TTC549 (cell line): ENCODE results near the gene NTMT1.
"Not testable (repeated sequence)": the region's sequence is repeated elsewhere in the genome, so short reads cannot be mapped to it uniquely, and the experiment has no call there.

Experiments used
- FAIRE-seq: peaks from 2 replicates; lab custom pipeline; 2012; peaks lifted over from hg19 to GRCh38; lab: Jason Lieb, UNC

Gene NTMT1

GRCh38 chr9:129626079-129626624 is at the start of gene NTMT1:
NTMT1 (plus strand) TSS chr9:129626163; CDS start chr9:129632704, 6,541 bp downstream.
- no peak for FAIRE-seq

GRCh38 chr9:129576546-129577543 is 49.1 kb upstream of the NTMT1 start:
- no peak for FAIRE-seq

GRCh38 chr9:129579294-129579693 is 46.7 kb upstream of the NTMT1 start:
- FAIRE-seq: no peak

GRCh38 chr9:129580211-129580915 is 45.6 kb upstream of the NTMT1 start:
- no peak for FAIRE-seq

GRCh38 chr9:129581505-129582189 is 44.3 kb upstream of the NTMT1 start:
- FAIRE-seq: no peak

- FAIRE-seq: no peak
Observed at GRCh38 chr9:129582855-129583254, 43.1 kb upstream of the NTMT1 start.

- no peak for FAIRE-seq
Observed at GRCh38 chr9:129583308-129584038, 42.5 kb upstream of the NTMT1 start.

GRCh38 chr9:129584136-129584535 is 41.8 kb upstream of the NTMT1 start:
- FAIRE-seq: no peak

- no peak for FAIRE-seq
Observed at GRCh38 chr9:129585352-129585751, 40.6 kb upstream of the NTMT1 start.

- no peak for FAIRE-seq
Observed at GRCh38 chr9:129586245-129586644, 39.7 kb upstream of the NTMT1 start.

- no peak for FAIRE-seq
Observed at GRCh38 chr9:129586685-129587084, 39.3 kb upstream of the NTMT1 start.

GRCh38 chr9:129587487-129588262 is 38.3 kb upstream of the NTMT1 start:
- FAIRE-seq: no peak

- no peak for FAIRE-seq
Observed at GRCh38 chr9:129590466-129590865, 35.5 kb upstream of the NTMT1 start.

GRCh38 chr9:129591916-129592315 is 34.0 kb upstream of the NTMT1 start:
- no peak for FAIRE-seq

- FAIRE-seq: not testable (repeated sequence)
Observed at GRCh38 chr9:129592790-129593189, 33.2 kb upstream of the NTMT1 start.

GRCh38 chr9:129594632-129595031 is 31.3 kb upstream of the NTMT1 start:
- no peak for FAIRE-seq

- FAIRE-seq: no peak
Observed at GRCh38 chr9:129595311-129595741, 30.6 kb upstream of the NTMT1 start.

- no peak for FAIRE-seq
Observed at GRCh38 chr9:129595903-129596540, 29.9 kb upstream of the NTMT1 start.

- FAIRE-seq: no peak
Observed at GRCh38 chr9:129596541-129597331, 29.2 kb upstream of the NTMT1 start.
